ENCODE results near the gene FAM83G. TPM values are rescaled to one million over a fixed set of nuclear protein-coding genes. Genes with fewer than 3 reads are reported as not detected.

The FAM83G gene
- total RNA-seq, 1 donor from 2014 or later, result 5.8 TPM

DNA sequence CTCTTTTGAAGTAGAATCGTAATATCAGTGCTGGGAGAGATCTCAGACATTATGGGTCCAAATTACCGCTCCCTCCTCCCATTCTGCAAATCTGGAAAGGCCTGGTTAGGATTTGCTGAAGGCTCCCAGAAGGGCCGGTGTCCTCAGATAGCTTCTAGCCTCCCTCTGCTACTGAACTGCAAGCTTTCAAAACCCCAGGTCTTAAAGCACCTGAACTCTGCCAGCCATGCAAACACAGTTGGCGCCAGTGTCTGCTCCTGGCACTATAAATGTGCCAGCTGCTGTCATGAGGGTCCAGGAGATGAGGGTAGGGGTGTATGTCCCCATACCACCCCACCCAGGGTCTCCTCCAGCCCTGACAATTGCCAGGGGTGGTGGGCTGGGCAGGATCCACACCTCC is 28.4 kb downstream of the FAM83G start:
- Histone ChIP-seq H3K36me3 (peaks cover 18% of the 10 kb centered on the region), H3K4me3 (no peak overlapping the region), H3K4me1 (no peaks in the 10 kb centered on the region), H3K27ac (no peak overlapping the region), H3K27me3 (ENCODE audit: low read depth) (no peaks in the 10 kb centered on the region), H3K9me3 (no peaks in the 10 kb centered on the region)
- TF ChIP-seq, protein P1, sequence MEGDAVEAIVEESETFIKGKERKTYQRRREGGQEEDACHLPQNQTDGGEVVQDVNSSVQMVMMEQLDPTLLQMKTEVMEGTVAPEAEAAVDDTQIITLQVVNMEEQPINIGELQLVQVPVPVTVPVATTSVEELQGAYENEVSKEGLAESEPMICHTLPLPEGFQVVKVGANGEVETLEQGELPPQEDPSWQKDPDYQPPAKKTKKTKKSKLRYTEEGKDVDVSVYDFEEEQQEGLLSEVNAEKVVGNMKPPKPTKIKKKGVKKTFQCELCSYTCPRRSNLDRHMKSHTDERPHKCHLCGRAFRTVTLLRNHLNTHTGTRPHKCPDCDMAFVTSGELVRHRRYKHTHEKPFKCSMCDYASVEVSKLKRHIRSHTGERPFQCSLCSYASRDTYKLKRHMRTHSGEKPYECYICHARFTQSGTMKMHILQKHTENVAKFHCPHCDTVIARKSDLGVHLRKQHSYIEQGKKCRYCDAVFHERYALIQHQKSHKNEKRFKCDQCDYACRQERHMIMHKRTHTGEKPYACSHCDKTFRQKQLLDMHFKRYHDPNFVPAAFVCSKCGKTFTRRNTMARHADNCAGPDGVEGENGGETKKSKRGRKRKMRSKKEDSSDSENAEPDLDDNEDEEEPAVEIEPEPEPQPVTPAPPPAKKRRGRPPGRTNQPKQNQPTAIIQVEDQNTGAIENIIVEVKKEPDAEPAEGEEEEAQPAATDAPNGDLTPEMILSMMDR (IDR thresholded peaks at IDR 0.05), result no peak
- ATAC-seq, result no peak
- no peak for DNase-seq
- intact Hi-C loops (cut with DNase I), result no loop called here

DNA sequence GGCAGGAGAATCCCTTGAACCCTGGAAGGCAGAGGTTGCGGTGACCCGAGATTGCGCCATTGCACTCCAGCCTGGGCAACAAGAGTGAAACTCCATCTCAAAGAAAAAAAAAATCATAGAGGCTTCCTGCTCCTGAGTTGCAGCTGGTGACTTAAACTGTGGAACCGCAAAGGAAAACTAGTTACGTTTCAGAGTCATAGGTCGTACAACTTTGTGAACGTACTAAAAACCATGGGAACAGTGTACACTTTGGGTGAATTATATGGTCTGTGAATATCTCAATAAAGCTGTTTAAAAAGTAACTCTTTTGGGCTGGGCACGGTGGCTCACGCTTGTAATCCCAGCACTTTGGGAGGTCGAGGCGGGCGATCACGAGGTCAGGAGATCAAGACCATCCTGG is 29.0 kb downstream of the FAM83G start:
- TF ChIP-seq, protein P1 (IDR thresholded peaks at IDR 0.05), result no peak
- intact Hi-C loops (cut with DNase I), result no loop called here
- no peaks in the 10 kb centered on the region for H3K4me1 ChIP-seq
- H3K36me3 ChIP-seq, result peaks cover 18% of the 10 kb centered on the region
- no peak overlapping the region for H3K27ac ChIP-seq
- DNase-seq (no peak), ATAC-seq (no peak)
- no peaks in the 10 kb centered on the region for H3K9me3 ChIP-seq
- H3K27me3 ChIP-seq (ENCODE audit: low read depth), result no peaks in the 10 kb centered on the region
- no peak overlapping the region for H3K4me3 ChIP-seq

DNA sequence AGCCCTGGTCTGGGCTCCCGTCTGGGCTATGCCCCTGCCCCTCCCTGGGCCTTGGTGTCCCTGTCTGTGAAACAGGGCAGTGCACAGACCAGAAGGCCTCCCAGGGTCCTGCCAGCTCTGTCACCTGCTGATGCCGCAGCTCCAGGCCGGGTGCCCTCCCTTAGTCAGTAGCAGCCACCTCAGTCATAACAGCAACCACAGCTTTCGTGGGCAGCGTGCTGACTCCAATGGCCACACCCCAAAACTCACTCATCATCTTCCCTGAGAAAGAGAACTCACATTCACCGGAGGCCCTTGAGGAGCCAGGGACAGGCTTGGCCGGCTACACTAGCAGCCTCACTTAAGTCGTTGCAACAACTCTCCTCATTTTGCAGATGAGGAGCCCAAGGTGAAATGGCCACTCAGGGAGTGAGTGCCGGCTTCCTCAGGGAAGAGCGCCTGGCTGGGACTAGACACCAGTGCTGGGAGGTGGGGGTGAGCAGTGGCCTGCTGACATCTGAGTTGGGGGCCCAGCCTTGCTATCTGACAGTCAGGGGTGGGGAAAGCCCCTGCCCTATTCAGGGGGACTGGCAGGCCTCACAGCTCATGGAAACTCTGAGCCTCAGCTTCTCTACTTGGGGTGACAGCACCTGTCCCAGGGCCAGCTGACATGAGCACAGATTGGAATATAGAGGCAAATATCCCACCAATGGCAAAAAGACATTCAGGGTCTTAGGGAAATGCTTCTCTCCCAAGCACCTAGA is 30.0 kb downstream of the FAM83G start:
- DNase-seq (no peak), ATAC-seq (no peak)
- Histone ChIP-seq H3K27ac (no peak overlapping the region), H3K9me3 (no peaks in the 10 kb centered on the region), H3K27me3 (ENCODE audit: low read depth) (no peaks in the 10 kb centered on the region), H3K4me3 (no peak overlapping the region), H3K36me3 (peaks cover 18% of the 10 kb centered on the region), H3K4me1 (peaks cover 2% of the 10 kb centered on the region)
- TF ChIP-seq, protein P1 (IDR thresholded peaks at IDR 0.05), result no peak
- intact Hi-C loops (cut with DNase I), result no loop called here

DNA sequence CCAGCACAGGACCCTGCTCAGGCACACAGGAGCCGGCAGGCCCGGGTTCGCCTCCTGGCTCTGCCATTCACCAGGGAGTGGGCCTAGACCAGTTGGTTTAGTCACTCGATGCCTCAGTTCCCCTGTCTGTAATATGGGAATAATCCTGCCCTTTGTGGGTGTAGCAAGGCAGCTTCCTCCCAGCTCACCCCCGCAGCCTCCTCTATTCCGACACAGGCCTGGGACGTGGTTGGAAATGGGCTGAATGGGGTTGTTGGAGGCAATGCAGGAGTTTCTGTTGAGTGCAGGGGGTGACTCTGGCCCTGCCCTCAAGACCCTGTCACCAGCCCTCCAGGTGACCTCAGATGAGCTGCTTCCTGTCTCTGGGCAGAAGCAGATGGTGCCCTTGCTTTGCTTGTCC is 32.8 kb downstream of the FAM83G start:
- no peaks in the 10 kb centered on the region for H3K9me3 ChIP-seq
- H3K4me1 ChIP-seq, result peaks cover 18% of the 10 kb centered on the region
- DNase-seq (no peak), ATAC-seq (no peak)
- no peak overlapping the region for H3K4me3 ChIP-seq
- TF ChIP-seq, protein P1 (IDR thresholded peaks at IDR 0.05), result no peak
- no peaks in the 10 kb centered on the region for H3K36me3 ChIP-seq
- intact Hi-C loops (cut with DNase I), result no loop called here
- no peaks in the 10 kb centered on the region for H3K27me3 ChIP-seq (ENCODE audit: low read depth)
- no peak overlapping the region for H3K27ac ChIP-seq

DNA sequence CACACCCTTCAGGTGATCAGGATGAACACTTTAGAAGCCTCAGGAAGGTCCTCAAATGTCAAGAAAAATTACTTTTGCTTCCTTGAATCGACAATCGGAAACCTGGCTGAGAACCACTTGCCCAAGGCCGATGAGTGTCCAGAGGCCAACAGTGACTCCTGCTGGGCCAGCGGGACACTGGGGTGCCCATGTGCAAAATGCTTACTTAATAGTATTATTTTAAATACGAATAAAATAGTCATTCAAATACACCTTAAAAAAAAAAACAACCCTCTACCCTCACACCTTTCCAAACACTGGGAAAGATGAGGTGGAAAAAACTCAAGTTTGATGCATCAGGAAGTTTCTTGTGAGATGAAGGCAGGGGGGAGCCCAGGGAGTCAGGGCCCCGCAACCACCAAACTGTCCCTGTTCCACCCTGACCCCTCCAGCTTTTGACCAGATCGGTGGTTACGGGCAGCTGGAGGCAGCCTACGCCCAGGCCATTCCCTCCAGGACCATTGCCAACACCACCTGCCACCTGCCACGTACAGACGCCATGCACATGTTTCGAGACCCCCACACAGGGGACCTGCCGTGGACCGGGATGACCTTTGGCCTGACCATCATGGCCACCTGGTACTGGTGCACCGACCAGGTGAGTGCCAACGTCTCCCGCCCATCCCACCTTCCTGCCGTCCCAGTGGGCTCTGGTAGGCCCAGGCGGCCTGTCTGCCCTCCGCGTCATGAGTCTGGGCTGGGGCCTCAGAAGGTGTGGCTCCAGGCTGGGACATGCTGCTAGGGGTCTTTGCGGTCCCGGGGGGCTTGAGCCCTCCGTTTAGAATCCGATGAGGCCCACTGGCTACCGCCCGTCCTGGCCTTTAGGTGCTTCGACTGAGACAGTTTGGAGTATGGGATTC is 33.7 kb downstream of the FAM83G start:
- Histone ChIP-seq H3K27me3 (ENCODE audit: low read depth) (no peaks in the 10 kb centered on the region), H3K9me3 (no peaks in the 10 kb centered on the region), H3K4me1 (peaks cover 18% of the 10 kb centered on the region), H3K4me3 (no peak overlapping the region), H3K36me3 (no peaks in the 10 kb centered on the region), H3K27ac (no peak overlapping the region)
- intact Hi-C loops (cut with DNase I), result no loop called here
- ATAC-seq (no peak), DNase-seq (no peak)
- TF ChIP-seq, protein P1 (IDR thresholded peaks at IDR 0.05), result no peak

All from lower lobe of right lung (tissue), 2 donors.